Ovary (tissue), 3 donors: ENCODE measurements around the gene CORO6.

Experiments used
- CTCF ChIP-seq, 3 donors: fragments of 450-650 bp in 2 of 3; fragments of 200-600 bp in 1 of 3; IDR thresholded peaks; one replicate each; pipeline versions ENCODE4 v1.5.1 to v1.8.0; 2016 to 2022; ENCODE audit warnings: antibody characterized with exemption in 3 of 3, mild to moderate bottlenecking in 1 of 3
- EP300 ChIP-seq: sonication (generic); formaldehyde crosslinking; IDR thresholded peaks from one replicate; pipeline ENCODE4 v1.6.1; 2017; ENCODE audit warnings: antibody characterized with exemption
- POLR2A ChIP-seq: fragments of 450-650 bp; IDR thresholded peaks from one replicate; pipeline ENCODE4 v1.6.1; 2017; ENCODE audit warnings: antibody characterized with exemption, mild to moderate bottlenecking, moderate library complexity
- donor health status: DM: no; HTN: no; CAD: no.

GRCh38 chr17:29566473-29567303, 56.0 kb downstream of the CORO6 start, which contains the start of gene ABHD15:
- TF ChIP-seq POLR2A (no peak), CTCF (IDR thresholded peaks at IDR 0.05) (no peak), EP300 (no peak)
